ENCODE data around the gene SMIM35.
"Not testable (repeated sequence)": the region's sequence is repeated elsewhere in the genome, so short reads cannot be mapped to it uniquely, and the experiment has no call there.

Gene SMIM35

DNA sequence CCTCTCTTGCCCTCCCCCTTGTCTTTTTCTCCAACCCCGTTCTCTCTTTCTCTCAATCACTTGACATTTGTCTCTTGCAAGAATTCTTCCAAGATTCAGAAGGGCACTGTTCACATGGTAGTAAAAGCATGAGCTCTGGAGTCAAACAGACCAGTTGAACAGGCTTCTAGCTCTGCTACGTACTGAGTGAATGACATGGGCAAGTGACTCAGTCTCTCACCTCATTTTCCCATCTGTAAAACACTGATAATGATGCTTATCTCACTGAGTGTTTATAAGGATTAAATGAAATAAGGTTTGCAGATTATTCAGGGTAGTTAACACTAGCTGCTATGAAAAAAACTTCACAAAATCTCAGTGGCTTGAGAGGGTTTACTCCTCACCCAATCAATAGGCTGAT is 106.5 kb downstream of the SMIM35 start:
- no peak for DNase-seq (ENCODE audit: low read depth)
- H3K4me3 ChIP-seq (ENCODE audit: low read length), result no peak overlapping the region
- no peak for TF ChIP-seq CTCF (conservative IDR thresholded peaks at IDR 0.05; ENCODE audit: low read depth, low read length)

DNA sequence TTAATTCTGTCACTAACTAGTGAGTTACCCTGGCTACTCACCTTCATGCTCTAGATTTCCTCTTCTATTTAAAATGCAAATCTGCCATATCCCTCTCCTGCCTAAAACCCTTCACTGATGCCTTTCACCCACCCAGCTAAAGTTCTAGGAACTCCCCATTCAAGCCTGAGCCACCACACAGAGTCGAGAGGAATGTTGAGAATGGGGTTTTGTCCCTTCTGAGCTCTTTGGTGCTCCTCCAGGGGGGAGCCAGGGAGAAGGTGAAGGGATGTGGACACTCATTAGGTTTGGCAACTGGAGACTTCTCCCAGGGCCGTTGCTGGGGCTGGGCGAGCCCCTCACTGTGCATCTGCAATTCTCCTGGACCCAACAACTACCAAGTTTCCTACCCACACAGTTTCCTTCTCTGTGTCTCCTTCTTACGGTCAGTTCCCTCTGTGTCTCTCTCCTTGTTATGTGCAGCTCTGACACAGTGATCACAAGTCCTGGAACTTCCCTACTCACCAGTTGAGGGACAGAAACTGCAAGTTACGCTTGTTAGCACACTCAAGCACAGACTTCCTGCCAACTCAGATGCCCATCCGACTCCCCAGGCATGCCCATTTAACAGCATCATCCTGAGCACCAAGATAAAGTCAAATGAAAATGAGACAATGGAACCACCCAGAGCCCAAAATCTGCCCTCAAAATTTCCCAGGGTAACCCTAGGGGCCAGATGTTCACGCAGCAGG is 107.1 kb downstream of the SMIM35 start:
- no peak overlapping the region for H3K4me3 ChIP-seq (ENCODE audit: low read length)
- no peak for TF ChIP-seq CTCF (conservative IDR thresholded peaks at IDR 0.05; ENCODE audit: low read depth, low read length)
- no peak for DNase-seq (ENCODE audit: low read depth)

GRCh38 chr11:117978991-117979390 is 107.8 kb downstream of the SMIM35 start:
- no peak overlapping the region for H3K4me3 ChIP-seq (ENCODE audit: low read length)
- no peak for TF ChIP-seq CTCF (conservative IDR thresholded peaks at IDR 0.05; ENCODE audit: low read depth, low read length)
- DNase-seq (ENCODE audit: low read depth), result no peak

GRCh38 chr11:117978291-117978910 is 108.4 kb downstream of the SMIM35 start:
- H3K4me3 ChIP-seq (ENCODE audit: low read length); DNase-seq (ENCODE audit: low read depth): not testable (repeated sequence)

GRCh38 chr11:117977612-117978264 is 109.0 kb downstream of the SMIM35 start:
- not testable (repeated sequence) for DNase-seq (ENCODE audit: low read depth); H3K4me3 ChIP-seq (ENCODE audit: low read length)

GRCh38 chr11:117977029-117977428 is 109.7 kb downstream of the SMIM35 start:
- no peak overlapping the region for H3K4me3 ChIP-seq (ENCODE audit: low read length)
- no peak for DNase-seq (ENCODE audit: low read depth)
- no peak for TF ChIP-seq CTCF (conservative IDR thresholded peaks at IDR 0.05; ENCODE audit: low read depth, low read length)

- no peak for TF ChIP-seq CTCF (conservative IDR thresholded peaks at IDR 0.05; ENCODE audit: low read depth, low read length)
- DNase-seq (ENCODE audit: low read depth), result no peak
- no peak overlapping the region for H3K4me3 ChIP-seq (ENCODE audit: low read length)
These were observed 110.3 kb downstream of the SMIM35 start for GRCh38 chr11:117976445-117976844.

DNA sequence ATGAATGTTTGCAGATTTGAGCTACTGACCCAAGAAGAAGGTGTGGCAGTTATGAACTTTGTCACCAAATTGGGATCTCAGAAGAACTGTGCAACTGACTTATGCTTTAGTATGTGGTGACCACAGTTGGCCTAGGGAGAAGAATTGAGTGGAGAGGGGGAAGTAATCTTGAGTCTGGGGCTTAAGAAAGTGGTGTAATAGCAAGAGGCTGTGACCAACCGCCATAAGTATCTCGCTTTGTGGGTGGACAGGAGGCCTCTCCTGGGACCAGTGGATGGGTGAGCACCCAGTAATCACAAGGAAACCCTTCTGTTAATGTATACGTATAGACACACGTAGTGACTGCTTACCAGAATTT is 113.3 kb downstream of the SMIM35 start:
- no peak for DNase-seq (ENCODE audit: low read depth)
- TF ChIP-seq CTCF (conservative IDR thresholded peaks at IDR 0.05; ENCODE audit: low read depth, low read length), result no peak
- no peak overlapping the region for H3K4me3 ChIP-seq (ENCODE audit: low read length)

Data from retinal pigment epithelial cell (primary cell).